SK-N-SH (cell line): ENCODE results near the gene HMGXB3. TPM values are rescaled to one million over a fixed set of nuclear protein-coding genes. Genes with fewer than 3 reads are reported as not detected.

ENCODE experiments used
- CTCF ChIA-PET: fragments of 300-600, 350-600 bp; formaldehyde crosslinking; extraction: SDS; loops from one replicate; lab custom pipeline; 2021; lab: Yijun Ruan, JAX
- POLR2A ChIA-PET: fragments of 350-600 bp; sonication (Branson Sonifier 250); formaldehyde crosslinking; extraction: SDS; loops from one replicate; lab custom pipeline; 2020; ENCODE audit warnings: antibody characterized with exemption, inconsistent platforms; lab: Yijun Ruan, JAX
- DNase-seq: peaks from one replicate; pipeline ENCODE4 v3.0.0; 2012
- H2AFZ ChIP-seq: fragments of 200-600 bp; sonication (generic); 2 replicates; pipeline ENCODE4 v1.8.1; 2016; ENCODE audit warnings: antibody characterized with exemption, mild to moderate bottlenecking, low read depth
- H3F3A ChIP-seq: fragments of 200-600 bp; sonication (generic); replicated peaks from 2 replicates; pipeline ENCODE3; 2016; ENCODE audit warnings: antibody characterized with exemption, mild to moderate bottlenecking; ENCODE audit not compliant: insufficient read depth
- H3K27ac ChIP-seq, 2 experiments: fragments of 200-500 bp in 1 of 2; fragments of 200-600 bp in 1 of 2; sonication (Bioruptor generic) in 1 of 2; sonication (generic), shearing (Covaris generic) in 1 of 2; 2 replicates each; pipeline versions ENCODE4 v1.5.1 to v1.6.1; 2014 to 2016; ENCODE audit warnings: low read depth in 2 of 2, inconsistent platforms in 1 of 2, low read length in 1 of 2, mild to moderate bottlenecking in 1 of 2, mixed read lengths in 1 of 2
- H3K27me3 ChIP-seq: fragments of 200-600 bp; sonication (generic), shearing (Covaris generic); 2 replicates; pipeline ENCODE4 v1.6.1; 2016; ENCODE audit warnings: mixed run types; ENCODE audit not compliant: insufficient read depth
- H3K36me3 ChIP-seq, 2 experiments: fragments of 200-500 bp in 1 of 2; fragments of 200-600 bp in 1 of 2; sonication (Bioruptor generic) in 1 of 2; sonication (generic) in 1 of 2; replicated peaks in 1 of 2; 2 replicates each; pipeline versions ENCODE3 to v1.5.1; 2014 to 2016; ENCODE audit warnings: low read length in 1 of 2, mild to moderate bottlenecking in 1 of 2; ENCODE audit not compliant: insufficient read depth in 2 of 2, control insufficient read depth in 1 of 2
- H3K4me1 ChIP-seq, 2 experiments: fragments of 200-500 bp in 1 of 2; fragments of 200-600 bp in 1 of 2; sonication (Bioruptor generic) in 1 of 2; sonication (generic), shearing (Covaris generic) in 1 of 2; 2 replicates each; pipeline versions ENCODE4 v1.5.1 to v1.6.1; 2014 to 2016; ENCODE audit warnings: low read depth in 1 of 2, low read length in 1 of 2, mixed run types in 1 of 2; ENCODE audit not compliant: insufficient read depth in 2 of 2, control insufficient read depth in 1 of 2
- H3K4me2 ChIP-seq: fragments of 200-600 bp; sonication (generic), shearing (Covaris generic); 2 replicates; pipeline ENCODE4 v1.6.1; 2017; ENCODE audit warnings: mixed run types
- H3K4me3 ChIP-seq, 2 experiments: fragments of 200-500 bp in 1 of 2; fragments of 200-600 bp in 1 of 2; sonication (Bioruptor generic) in 1 of 2; sonication (generic), shearing (Covaris generic) in 1 of 2; 2 replicates each; pipeline versions ENCODE4 v1.5.1 to v1.8.1; 2014 to 2016; ENCODE audit warnings: low read depth in 2 of 2, inconsistent platforms in 1 of 2, low read length in 1 of 2, mild to moderate bottlenecking in 1 of 2, mixed read lengths in 1 of 2, moderate library complexity in 1 of 2
- H3K79me2 ChIP-seq: fragments of 200-600 bp; sonication (generic); 2 replicates; pipeline ENCODE4 v1.8.1; 2017; ENCODE audit warnings: mild to moderate bottlenecking; ENCODE audit not compliant: insufficient read depth
- H3K9ac ChIP-seq: fragments of 200-600 bp; sonication (generic); 2 replicates; pipeline ENCODE4 v1.6.1; 2017; ENCODE audit warnings: mixed run types
- H3K9me2 ChIP-seq: fragments of 200-600 bp; sonication (generic); 2 replicates; pipeline ENCODE4 v1.6.1; 2017; ENCODE audit warnings: mixed run types
- H3K9me3 ChIP-seq: fragments of 200-600 bp; sonication (generic); 2 replicates; pipeline ENCODE4 v1.6.1; 2017; ENCODE audit warnings: mixed run types, mild to moderate bottlenecking, moderate library complexity
- H4K20me1 ChIP-seq: fragments of 200-600 bp; sonication (generic); 2 replicates; pipeline ENCODE4 v1.6.1; 2017; ENCODE audit warnings: mild to moderate bottlenecking, mixed run types; ENCODE audit not compliant: insufficient read depth
- ELF1 ChIP-seq: IDR thresholded peaks from 2 replicates; pipeline ENCODE4 v1.4.0; 2012
- EZH2phosphoT487 ChIP-seq: fragments of 200-600 bp; sonication (generic); IDR thresholded peaks from 2 replicates; pipeline ENCODE4 v1.6.1; 2017; ENCODE audit warnings: low read depth, mixed run types, mild to moderate bottlenecking, antibody characterized with exemption, moderate library complexity, borderline replicate concordance
- FOXJ3 ChIP-seq: sonication (generic); formaldehyde crosslinking; IDR thresholded peaks from 2 replicates; pipeline ENCODE4 v1.5.1; 2020; ENCODE audit warnings: mild to moderate bottlenecking, missing genetic modification reagents
- FOXM1 ChIP-seq: IDR thresholded peaks from 2 replicates; pipeline ENCODE4 v1.4.0; 2012; ENCODE audit warnings: low read depth, mild to moderate bottlenecking
- GATA2 ChIP-seq: sonication (generic); formaldehyde crosslinking; IDR thresholded peaks from 2 replicates; pipeline ENCODE4 v1.5.0; 2020; ENCODE audit warnings: mild to moderate bottlenecking, missing genetic modification reagents
- JUND ChIP-seq: IDR thresholded peaks from 2 replicates; pipeline ENCODE4 v1.4.0; 2012
- MXI1 ChIP-seq: IDR thresholded peaks from 2 replicates; pipeline ENCODE4 v1.6.1; 2012; ENCODE audit warnings: mild to moderate bottlenecking, low read depth, low read length, improper control_type of control experiment
- NFIC ChIP-seq: IDR thresholded peaks from 2 replicates; pipeline ENCODE4 v1.4.0; 2012; ENCODE audit warnings: borderline replicate concordance
- NRF1 ChIP-seq: IDR thresholded peaks from 2 replicates; pipeline ENCODE4 v1.6.1; 2012; ENCODE audit warnings: low read depth, mild to moderate bottlenecking, low read length
- REST ChIP-seq: IDR thresholded peaks from 2 replicates; pipeline ENCODE4 v1.6.1; 2012; ENCODE audit warnings: mild to moderate bottlenecking, low read depth, low read length, moderate library complexity
- SMC3 ChIP-seq: IDR thresholded peaks from 2 replicates; pipeline ENCODE4 v1.6.1; 2012; ENCODE audit warnings: low read depth, low read length, improper control_type of control experiment
- WGBS: methylation state at CpG from one replicate; pipeline ENCODE4 v1.1.6; 2017; ENCODE audit warnings: low lambda C conversion rate; 5-methylcytosine and 5-hydroxymethylcytosine counted together
- polyA plus RNA-seq, 3 experiments: library from polyadenylated mRNA; depleted of rRNA; stranded (reverse); fragments of >200 nt; gene quantifications; 2 replicates each; pipeline ENCODE4 v1.2.3, GENCODE V29; 2012
- TF ChIP-seq, protein P1 (sequence below): IDR thresholded peaks from 2 replicates; pipeline ENCODE4 v1.4.0; 2012; ENCODE audit warnings: low read depth, borderline replicate concordance
- TF ChIP-seq, protein P2 (sequence below): fragments of 150-350 bp; IDR thresholded peaks from 2 replicates; pipeline ENCODE4 v1.6.1; 2017; ENCODE audit warnings: antibody characterized with exemption, low read length, low read depth, borderline replicate concordance
- TF ChIP-seq, protein P3 (sequence below): IDR thresholded peaks from 2 replicates; pipeline ENCODE4 v1.4.0; 2012; ENCODE audit warnings: low read depth

HMGXB3 gene
- polyA plus RNA-seq, 1 of the 3 experiments (the other 2 are of a cell fraction): 28.8 TPM

- ChIA-PET CTCF (interaction anchor here (1.1 to 2.3 kb wide), 2 partner anchors 8 to 37 kb away, joined by 3 to 8 read pairs; no protein-coding TSS in a partner anchor), POLR2A (no interaction called here)
- H3K27me3 ChIP-seq: no peaks in the 10 kb centered on the region
- no peak overlapping the region for H3K27ac ChIP-seq
- no peaks in the 10 kb centered on the region for H4K20me1 ChIP-seq
- H3K9me3 ChIP-seq: no peaks in the 10 kb centered on the region
- TF ChIP-seq SMC3 (no peak), FOXM1 (no peak), MXI1 (no peak)
- peak; percentile 2 for DNase-seq
- H3K9me2 ChIP-seq: no peaks in the 10 kb centered on the region
- no peaks in the 10 kb centered on the region for H3K36me3 ChIP-seq
- WGBS: 66% methylated on average over 4 of the region's 4 CpGs
- H3K79me2 ChIP-seq: no peaks in the 10 kb centered on the region
- H3K4me3 ChIP-seq: no peak overlapping the region
- no peaks in the 10 kb centered on the region for H3K4me1 ChIP-seq
- H3K9ac ChIP-seq: no peak overlapping the region
- no peak overlapping the region for H3K4me2 ChIP-seq
- H3F3A ChIP-seq: no peaks in the 10 kb centered on the region
- no peak overlapping the region for H2AFZ ChIP-seq
These were observed 74.7 kb downstream of the HMGXB3 start for GRCh38 chr5:150075233-150075632.

- H3K9ac ChIP-seq: no peak overlapping the region
- H3K79me2 ChIP-seq: no peaks in the 10 kb centered on the region
- H3K9me2 ChIP-seq: no peaks in the 10 kb centered on the region
- 68% methylated on average over 4 of the region's 4 CpGs for WGBS
- no peaks in the 10 kb centered on the region for H3F3A ChIP-seq
- no peak overlapping the region for H3K4me2 ChIP-seq
- no peak overlapping the region for H3K27ac ChIP-seq
- H3K4me3 ChIP-seq: no peak overlapping the region
- no peaks in the 10 kb centered on the region for H3K4me1 ChIP-seq
- H3K27me3 ChIP-seq: no peaks in the 10 kb centered on the region
- no peaks in the 10 kb centered on the region for H3K9me3 ChIP-seq
- DNase-seq: peak; percentile 29
- no peaks in the 10 kb centered on the region for H3K36me3 ChIP-seq
- CTCF ChIA-PET: interaction anchor here (1.1 to 2.3 kb wide), 2 partner anchors 8 to 37 kb away, joined by 3 to 8 read pairs; no protein-coding TSS in a partner anchor
- POLR2A ChIA-PET: no interaction called here
- H2AFZ ChIP-seq: no peak overlapping the region
- TF ChIP-seq, protein P1, sequence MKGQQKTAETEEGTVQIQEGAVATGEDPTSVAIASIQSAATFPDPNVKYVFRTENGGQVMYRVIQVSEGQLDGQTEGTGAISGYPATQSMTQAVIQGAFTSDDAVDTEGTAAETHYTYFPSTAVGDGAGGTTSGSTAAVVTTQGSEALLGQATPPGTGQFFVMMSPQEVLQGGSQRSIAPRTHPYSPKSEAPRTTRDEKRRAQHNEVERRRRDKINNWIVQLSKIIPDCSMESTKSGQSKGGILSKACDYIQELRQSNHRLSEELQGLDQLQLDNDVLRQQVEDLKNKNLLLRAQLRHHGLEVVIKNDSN: no peak
- TF ChIP-seq FOXJ3 (no peak), REST (no peak), EZH2phosphoT487 (no peak), GATA2 (CRISPR knock-in tag) (no peak), NFIC (no peak), ELF1 (no peak), NRF1 (no peak), SMC3 (no peak), JUND (no peak)
- TF ChIP-seq, protein P2, sequence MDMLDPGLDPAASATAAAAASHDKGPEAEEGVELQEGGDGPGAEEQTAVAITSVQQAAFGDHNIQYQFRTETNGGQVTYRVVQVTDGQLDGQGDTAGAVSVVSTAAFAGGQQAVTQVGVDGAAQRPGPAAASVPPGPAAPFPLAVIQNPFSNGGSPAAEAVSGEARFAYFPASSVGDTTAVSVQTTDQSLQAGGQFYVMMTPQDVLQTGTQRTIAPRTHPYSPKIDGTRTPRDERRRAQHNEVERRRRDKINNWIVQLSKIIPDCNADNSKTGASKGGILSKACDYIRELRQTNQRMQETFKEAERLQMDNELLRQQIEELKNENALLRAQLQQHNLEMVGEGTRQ: no peak
- TF ChIP-seq, protein P3, sequence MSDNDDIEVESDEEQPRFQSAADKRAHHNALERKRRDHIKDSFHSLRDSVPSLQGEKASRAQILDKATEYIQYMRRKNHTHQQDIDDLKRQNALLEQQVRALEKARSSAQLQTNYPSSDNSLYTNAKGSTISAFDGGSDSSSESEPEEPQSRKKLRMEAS: no peak
- H4K20me1 ChIP-seq: no peaks in the 10 kb centered on the region
These were observed 75.3 kb downstream of the HMGXB3 start for GRCh38 chr5:150075806-150076205.
